ENCODE results near the gene LBX2. TPM values are rescaled to one million over a fixed set of nuclear protein-coding genes. Genes with fewer than 3 reads are reported as not detected.

The LBX2 gene
- total and polyA plus RNA-seq, 2 experiments from 2014 or later, result 0.24 to 0.57 TPM

- TF ChIP-seq ZNF462 (CRISPR knock-in tag; IDR thresholded peaks at IDR 0.05) (no peak), REST (IDR thresholded peaks at IDR 0.05; ENCODE audit: unreplicated experiment) (no peak), ZNF331 (CRISPR knock-in tag; IDR thresholded peaks at IDR 0.05; ENCODE audit: low read depth) (no peak)
Measured at GRCh38 chr2:74507145-74507925, 7.9 kb upstream of the LBX2 start, which contains the start of gene PCGF1 (continued).
